ENCODE data around the gene EPHA4. TPM values are rescaled to one million over a fixed set of nuclear protein-coding genes. Genes with fewer than 3 reads are reported as not detected.
A peak's percentile ranks its signal among the peaks of the same experiment; 100 is the strongest.

The EPHA4 gene
- total and polyA plus RNA-seq, 8 donors, result 0.56 to 28.1 (median 5.8) TPM; not detected in 1

GRCh38 chr2:221612800-221613199 is 40.7 kb upstream of the EPHA4 start:
- no peaks in the 10 kb centered on the region for H3K4me1 ChIP-seq
- H3K9me3 ChIP-seq, result no peaks in the 10 kb centered on the region
- H3K27ac ChIP-seq, result no peak overlapping the region
- DNase-seq, result no peak
- no peak for TF ChIP-seq POLR2A (IDR thresholded peaks at IDR 0.05)
- no peak for TF ChIP-seq CTCF (IDR thresholded peaks at IDR 0.05)
- TF ChIP-seq EP300 (IDR thresholded peaks at IDR 0.05), result no peak
- TF ChIP-seq POLR2AphosphoS5 (IDR thresholded peaks at IDR 0.05), result no peak
- H3K27me3 ChIP-seq, result no peaks in the 10 kb centered on the region
- 90 to 94% (median 92%) methylated on average over 6 of the region's 6 CpGs for WGBS, 5 donors
- no peaks in the 10 kb centered on the region for H3K36me3 ChIP-seq
- intact Hi-C loops (cut with DNase I; ENCODE audit: low total_unique reads), result no loop called here
- no peak overlapping the region for H3K4me3 ChIP-seq

GRCh38 chr2:221612161-221612560 is 40.1 kb upstream of the EPHA4 start:
- H3K36me3 ChIP-seq, result no peaks in the 10 kb centered on the region
- H3K4me3 ChIP-seq, result no peak overlapping the region
- peak in 1 of 2 donors; percentile 14 for DNase-seq
- intact Hi-C loops (cut with DNase I; ENCODE audit: low total_unique reads), result no loop called here
- no peaks in the 10 kb centered on the region for H3K4me1 ChIP-seq
- H3K27ac ChIP-seq, result no peak overlapping the region
- H3K9me3 ChIP-seq, result no peaks in the 10 kb centered on the region
- H3K27me3 ChIP-seq, result no peaks in the 10 kb centered on the region
- 53 to 75% (median 58%) methylated on average over 4 of the region's 4 CpGs for WGBS, 5 donors
- TF ChIP-seq EP300 (IDR thresholded peaks at IDR 0.05) (no peak), CTCF (IDR thresholded peaks at IDR 0.05) (no peak), POLR2AphosphoS5 (IDR thresholded peaks at IDR 0.05) (no peak), POLR2A (IDR thresholded peaks at IDR 0.05) (no peak)

GRCh38 chr2:221610675-221611074 is 38.6 kb upstream of the EPHA4 start:
- H3K4me1 ChIP-seq, result no peaks in the 10 kb centered on the region
- no peaks in the 10 kb centered on the region for H3K9me3 ChIP-seq
- H3K4me3 ChIP-seq, result no peak overlapping the region
- no peaks in the 10 kb centered on the region for H3K27me3 ChIP-seq
- H3K36me3 ChIP-seq, result no peaks in the 10 kb centered on the region
- TF ChIP-seq CTCF (IDR thresholded peaks at IDR 0.05) (no peak), EP300 (IDR thresholded peaks at IDR 0.05) (no peak), POLR2A (IDR thresholded peaks at IDR 0.05) (no peak), POLR2AphosphoS5 (IDR thresholded peaks at IDR 0.05) (no peak)
- 37 to 60% (median 43%) methylated on average over 8 of the region's 8 CpGs for WGBS, 5 donors
- DNase-seq, result no peak
- intact Hi-C loops (cut with DNase I; ENCODE audit: low total_unique reads), result no loop called here
- no peak overlapping the region for H3K27ac ChIP-seq

- Histone ChIP-seq H3K36me3 (no peaks in the 10 kb centered on the region), H3K27ac (no peak overlapping the region), H3K9me3 (no peaks in the 10 kb centered on the region), H3K4me3 (no peak overlapping the region), H3K4me1 (no peaks in the 10 kb centered on the region), H3K27me3 (no peaks in the 10 kb centered on the region)
- no peak for TF ChIP-seq CTCF (IDR thresholded peaks at IDR 0.05)
- TF ChIP-seq POLR2AphosphoS5 (IDR thresholded peaks at IDR 0.05), result no peak
- TF ChIP-seq POLR2A (IDR thresholded peaks at IDR 0.05), result no peak
- TF ChIP-seq EP300 (IDR thresholded peaks at IDR 0.05), result no peak
- DNase-seq, result no peak
- 59 to 78% (median 70%) methylated on average over 2 of the region's 2 CpGs for WGBS, 5 donors
- intact Hi-C loops (cut with DNase I; ENCODE audit: low total_unique reads), result no loop called here
These were observed 38.2 kb upstream of the EPHA4 start for GRCh38 chr2:221610255-221610654.

Data from stomach (tissue), 9 donors.